ENCODE results near the gene CDADC1. TPM values are rescaled to one million over a fixed set of nuclear protein-coding genes. Genes with fewer than 3 reads are reported as not detected.

CDADC1 gene
- total and polyA plus RNA-seq, 11 donors = 2.8 to 10.8 (median 10.2) TPM

DNA sequence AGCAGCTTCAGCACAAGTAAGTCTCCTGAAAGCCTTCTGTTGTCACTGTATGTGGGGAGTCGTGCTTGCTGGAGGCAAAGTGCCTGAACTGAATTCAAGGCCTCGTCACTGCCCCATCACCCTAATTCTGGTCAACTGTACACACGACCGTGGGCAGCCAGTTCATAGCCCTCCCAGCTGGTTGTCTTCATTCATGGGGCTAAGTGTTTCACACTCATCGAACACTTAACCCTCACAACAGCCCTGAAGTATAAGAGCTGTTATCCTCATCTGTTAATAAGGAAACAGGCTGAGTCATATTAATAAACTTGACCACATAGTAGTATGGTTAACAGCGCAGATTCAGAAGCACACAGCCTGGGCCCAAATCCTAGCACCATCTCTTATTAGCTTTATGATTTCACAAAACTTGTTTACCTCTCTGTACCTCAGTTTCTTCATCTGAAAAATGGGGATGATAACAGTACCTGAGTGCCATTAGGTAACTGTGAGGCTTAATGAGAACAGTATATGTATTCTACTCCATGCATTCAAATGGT is 66.7 kb downstream of the CDADC1 start:
- Histone ChIP-seq H3K27me3 (no peaks in the 10 kb centered on the region), H3K9me3 (no peaks in the 10 kb centered on the region), H3K4me1 (peaks cover 0 to 15% (median 5%) of the 10 kb centered on the region in 12 donors), H3K36me3 (peaks cover 0 to 21% (median 0%) of the 10 kb centered on the region in 9 donors), H3K4me3 (no peak overlapping the region), H3K27ac (peak overlapping the region in 11 of 12 donors; percentile 9 to 76 (median 64))
- peak; percentile 5 to 55 (median 8) for ATAC-seq
- intact Hi-C loops (cut with DNase I) = loop anchor here in 1 of 10 donors (10.0 kb wide), 1 partner anchor 110 kb away; no protein-coding TSS in a partner anchor
- TF ChIP-seq POLR2A (IDR thresholded peaks at IDR 0.05) (no peak), CTCF (IDR thresholded peaks at IDR 0.05) (no peak)
- WGBS, 4 donors = 74 to 79% (median 77%) methylated on average over 6 of the region's 6 CpGs
- no peak for DNase-seq

DNA sequence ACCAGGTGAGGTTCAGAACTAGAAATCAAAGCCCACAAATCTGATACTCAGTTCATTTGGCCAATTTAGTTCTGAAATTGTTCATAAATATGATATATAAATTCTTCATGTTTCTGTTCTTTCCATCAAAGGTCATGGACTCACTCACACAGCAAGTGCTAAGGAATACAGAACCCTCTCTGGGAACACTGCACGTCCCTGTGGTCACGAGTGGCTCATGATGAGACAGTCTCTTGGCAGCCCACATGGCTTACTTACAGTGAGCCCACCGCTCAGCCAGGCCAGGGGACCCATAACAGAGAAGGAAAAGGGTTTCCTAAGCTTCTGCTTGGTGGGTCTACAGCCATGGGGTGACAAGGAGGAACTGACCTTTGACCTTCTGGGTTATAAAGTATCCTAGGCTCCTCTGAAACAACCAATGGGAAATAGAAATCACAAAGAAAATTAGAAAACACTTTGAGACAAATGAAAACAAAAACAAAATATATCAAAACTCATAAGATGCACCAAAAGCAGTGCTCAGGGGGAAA is 67.4 kb downstream of the CDADC1 start:
- no peak overlapping the region for H3K4me3 ChIP-seq
- ATAC-seq (no peak), DNase-seq (no peak)
- H3K36me3 ChIP-seq = peaks cover 0 to 18% (median 0%) of the 10 kb centered on the region in 9 donors
- 90 to 98% (median 93%) methylated on average over 2 to 3 of the region's 3 CpGs for WGBS, 4 donors
- no peaks in the 10 kb centered on the region for H3K9me3 ChIP-seq
- no peaks in the 10 kb centered on the region for H3K27me3 ChIP-seq
- TF ChIP-seq POLR2A (IDR thresholded peaks at IDR 0.05) = no peak
- no peak for TF ChIP-seq CTCF (IDR thresholded peaks at IDR 0.05)
- peaks cover 0 to 21% (median 9%) of the 10 kb centered on the region in 12 donors for H3K4me1 ChIP-seq
- intact Hi-C loops (cut with DNase I) = loop anchor here in 1 of 10 donors (10.0 kb wide), 1 partner anchor 110 kb away; no protein-coding TSS in a partner anchor
- H3K27ac ChIP-seq = peak overlapping the region in 4 of 12 donors; percentile 54 to 74 (median 67)

DNA sequence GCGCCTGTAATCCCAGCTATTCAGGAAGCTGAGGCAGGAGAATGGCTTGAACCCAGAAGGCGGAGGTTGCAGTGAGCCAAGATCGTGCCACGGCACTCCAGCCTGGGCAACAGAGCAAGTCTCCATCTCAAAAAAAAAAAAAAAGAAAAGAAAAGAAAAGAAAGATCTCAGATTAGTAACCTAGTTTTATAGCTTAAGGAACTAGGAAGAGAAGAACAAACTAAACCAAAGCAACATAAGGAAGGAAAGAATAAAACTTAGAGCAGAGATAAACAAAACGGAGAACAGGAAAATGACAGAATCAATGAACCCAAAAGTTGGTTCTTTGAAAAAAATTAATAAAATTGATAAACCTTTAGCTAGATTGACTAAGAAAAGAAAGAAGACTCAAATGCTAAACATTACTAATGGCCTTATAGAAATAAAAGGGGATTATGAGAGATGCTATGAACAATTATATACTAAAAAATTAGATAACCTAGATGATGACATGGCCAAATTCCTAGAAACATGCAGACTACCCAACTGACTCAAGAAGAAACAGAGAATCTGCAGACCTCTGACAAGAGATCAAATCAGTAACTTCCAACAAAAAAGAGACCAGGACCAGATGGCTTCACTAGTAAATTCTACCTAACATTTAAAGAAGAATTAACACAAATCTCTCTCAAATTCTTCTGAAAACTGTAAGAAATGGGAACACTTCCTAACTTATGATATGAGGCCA is 68.2 kb downstream of the CDADC1 start:
- 95 to 98% (median 96%) methylated on average over 5 of the region's 5 CpGs for WGBS, 4 donors

More for the DNA sequence above, 68.2 kb downstream of the CDADC1 start:
- ATAC-seq = no peak
- Histone ChIP-seq H3K9me3 (no peaks in the 10 kb centered on the region), H3K27ac (no peak overlapping the region), H3K4me3 (no peak overlapping the region), H3K27me3 (no peaks in the 10 kb centered on the region), H3K36me3 (peaks cover 0 to 10% (median 0%) of the 10 kb centered on the region in 9 donors), H3K4me1 (peaks cover 0 to 21% (median 10%) of the 10 kb centered on the region in 12 donors)
- intact Hi-C loops (cut with DNase I) = loop anchor here in 1 of 10 donors (10.0 kb wide), 1 partner anchor 109 kb away; no protein-coding TSS in a partner anchor
- TF ChIP-seq CTCF (IDR thresholded peaks at IDR 0.05) (no peak), POLR2A (IDR thresholded peaks at IDR 0.05) (no peak)
- DNase-seq = no peak
